OCI-LY3 (cell line): ENCODE results near the gene NAA40.

ENCODE experiments used
- CTCF ChIP-seq: fragments of 200-600, 300-600 bp; sonication (generic); IDR thresholded peaks from 2 replicates; pipeline ENCODE4 v1.5.1; 2014; ENCODE audit warnings: antibody characterized with exemption, low read length, low read depth
- EZH2phosphoT487 ChIP-seq: fragments of 200-600 bp; shearing (Covaris generic); IDR thresholded peaks from 2 replicates; pipeline ENCODE4 v1.6.1; 2018; ENCODE audit warnings: antibody characterized with exemption, mixed run types, low read depth

- TF ChIP-seq CTCF (no peak), EZH2phosphoT487 (no peak)
Observed at GRCh38 chr11:63916837-63917691, 21.7 kb upstream of the NAA40 start, which contains the start of gene RCOR2.
